NCI-H460 (cell line): ENCODE data around the gene C3. TPM values are rescaled to one million over a fixed set of nuclear protein-coding genes. Genes with fewer than 3 reads are reported as not detected.

Experiments used
- DNase-seq: peaks from one replicate; pipeline ENCODE4 v3.0.0-alpha.2; 2016; ENCODE audit warnings: low read depth; ENCODE audit errors: extremely low read depth
- total RNA-seq: library from RNA; depleted of rRNA; stranded (reverse); fragments of >200 nt; shearing (Covaris generic); gene quantifications from 2 replicates; pipeline ENCODE4 v1.2.3, GENCODE V29; 2014

The C3 gene
- total RNA-seq, 1 experiment from 2014 or later, result 3.5 TPM

DNA sequence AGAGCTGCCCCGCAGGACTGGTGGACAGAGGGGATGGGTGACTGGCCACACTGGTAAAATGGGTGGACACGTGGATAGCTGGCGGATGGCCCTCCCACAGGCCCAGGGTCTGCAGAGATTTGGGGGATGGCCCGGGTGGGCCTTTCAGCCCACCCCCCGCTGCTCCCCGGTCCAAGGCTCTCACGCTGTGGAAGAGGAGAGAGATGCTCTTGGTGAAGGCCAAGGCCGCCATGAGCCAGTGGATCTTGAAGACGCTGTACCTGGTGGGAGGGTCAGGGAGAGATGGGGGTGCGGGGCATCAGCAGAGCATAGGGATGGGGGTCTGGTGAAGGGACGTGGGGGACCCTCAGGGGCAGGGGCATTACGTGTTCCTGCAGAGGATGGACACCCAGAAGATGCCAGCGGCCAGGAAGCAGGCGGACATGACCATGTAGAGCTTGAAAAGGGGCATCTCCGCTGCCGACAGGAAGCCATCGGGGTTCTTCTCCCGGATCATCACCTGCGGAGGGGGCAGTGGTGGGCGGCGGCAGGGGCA is 12.4 kb upstream of the C3 start:
- no peak for DNase-seq

DNA sequence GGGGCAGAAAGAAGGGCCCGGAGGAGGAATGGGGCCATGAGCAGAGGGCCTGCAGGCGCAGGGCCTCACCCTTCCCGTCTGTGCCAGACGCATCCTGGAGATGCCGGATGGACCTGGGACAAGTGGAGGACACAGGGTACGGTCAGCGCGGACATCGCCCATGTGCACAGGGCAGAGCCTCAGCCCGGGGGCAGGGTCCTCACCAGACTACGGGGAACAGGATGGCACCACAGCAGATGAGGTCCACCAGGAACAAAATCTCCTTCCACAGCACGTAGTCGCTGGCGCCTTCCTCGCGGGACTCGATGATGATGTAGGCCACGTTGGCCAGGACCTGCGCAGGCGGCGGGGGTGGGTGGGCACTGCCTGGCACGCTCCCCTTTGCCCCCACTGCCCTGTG is 11.4 kb upstream of the C3 start:
- no peak for DNase-seq

DNA sequence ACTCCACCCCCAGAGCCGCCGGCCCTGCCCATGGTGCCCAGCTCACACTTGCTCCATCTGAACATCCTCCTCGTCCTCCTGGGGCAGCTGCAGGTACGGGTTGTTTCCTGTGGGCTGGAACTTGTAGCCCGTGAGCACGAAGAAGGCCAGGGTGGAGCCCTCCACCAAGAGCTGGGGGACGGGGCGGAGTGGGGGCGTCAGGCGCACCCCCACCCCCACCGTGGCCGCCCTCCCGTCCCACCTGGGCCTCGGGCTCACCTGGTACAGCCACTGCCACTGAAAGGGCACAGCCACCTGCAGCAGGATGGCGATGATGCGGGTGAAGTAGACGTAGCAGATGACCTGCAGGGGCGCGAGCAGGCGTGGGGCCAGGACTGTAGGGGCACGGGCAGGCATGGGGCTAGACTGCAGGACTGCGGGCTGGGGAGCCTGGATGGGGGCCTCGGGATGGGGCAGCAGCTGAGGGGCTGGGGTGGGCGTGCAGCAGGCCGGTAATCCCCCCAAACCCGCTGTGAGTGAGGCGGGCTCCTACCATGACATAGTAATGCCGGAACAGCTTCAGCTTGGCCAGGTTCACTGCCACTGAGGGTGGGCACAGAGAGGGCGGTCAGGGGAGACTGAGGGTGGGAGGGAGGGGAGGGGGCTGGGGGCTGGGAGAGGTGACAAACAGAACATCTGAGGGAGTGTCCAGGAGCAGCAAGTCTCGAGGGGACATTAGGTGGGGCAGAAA is 10.7 kb upstream of the C3 start:
- DNase-seq, result no peak

DNA sequence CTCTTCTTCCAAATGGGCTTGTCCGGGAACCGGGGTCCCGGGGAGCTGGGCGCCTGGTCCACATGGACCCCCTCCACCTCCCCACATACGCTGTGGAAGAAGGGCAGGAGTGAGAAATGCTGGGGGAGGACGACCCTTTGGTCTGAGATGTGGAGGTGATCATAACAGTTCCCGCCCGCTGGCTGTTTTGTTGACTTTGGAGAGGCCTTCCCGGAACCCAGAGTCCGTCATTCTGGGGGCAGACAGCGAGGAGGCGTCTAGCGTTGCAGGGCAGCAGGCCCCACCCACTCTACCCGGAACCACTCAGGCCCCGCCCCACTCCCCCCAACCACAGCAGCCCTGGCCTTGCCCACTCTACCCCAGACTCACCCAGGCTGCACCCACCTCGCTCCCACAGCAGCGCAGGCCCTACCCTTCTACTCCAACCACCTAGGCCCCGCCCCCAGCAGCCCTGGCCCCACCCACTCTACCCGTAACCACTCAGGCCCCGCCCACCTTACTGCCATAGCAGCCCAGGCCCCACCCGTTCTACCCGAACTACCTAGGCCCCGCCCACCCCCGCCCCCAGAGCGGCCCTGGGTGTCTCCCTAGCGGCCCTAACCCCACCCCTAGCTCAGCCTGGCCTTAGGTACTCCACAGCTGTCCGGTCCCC is 9.8 kb upstream of the C3 start:
- DNase-seq, result no peak

DNA sequence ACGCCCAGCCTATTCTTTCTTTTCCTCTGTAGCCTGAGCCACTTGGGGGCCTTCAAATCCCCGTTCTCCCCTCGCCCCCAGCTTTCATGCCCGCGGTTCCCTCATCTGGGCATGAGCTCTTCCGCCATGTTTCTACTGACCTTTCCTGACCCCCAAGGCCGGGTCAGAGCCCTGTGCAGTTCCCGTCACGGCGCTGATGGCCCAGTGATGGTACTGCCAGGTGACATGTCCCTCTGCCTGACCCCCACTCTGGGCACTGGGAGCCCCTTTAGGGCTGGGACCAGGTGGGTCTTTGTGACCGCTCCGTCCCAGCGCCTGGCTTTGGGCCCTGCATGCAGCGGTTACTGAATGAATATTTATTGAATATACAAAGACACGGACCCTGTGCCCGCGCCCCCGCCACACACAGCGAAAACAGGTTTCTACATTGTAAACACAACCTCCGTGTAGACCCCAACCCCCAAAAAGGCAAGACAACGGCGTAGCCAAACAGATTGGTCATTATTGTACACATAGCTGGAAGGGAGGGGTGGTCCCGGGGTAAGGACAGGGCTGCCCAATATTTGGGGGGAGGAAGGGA is 9.2 kb upstream of the C3 start:
- no peak for DNase-seq

DNA sequence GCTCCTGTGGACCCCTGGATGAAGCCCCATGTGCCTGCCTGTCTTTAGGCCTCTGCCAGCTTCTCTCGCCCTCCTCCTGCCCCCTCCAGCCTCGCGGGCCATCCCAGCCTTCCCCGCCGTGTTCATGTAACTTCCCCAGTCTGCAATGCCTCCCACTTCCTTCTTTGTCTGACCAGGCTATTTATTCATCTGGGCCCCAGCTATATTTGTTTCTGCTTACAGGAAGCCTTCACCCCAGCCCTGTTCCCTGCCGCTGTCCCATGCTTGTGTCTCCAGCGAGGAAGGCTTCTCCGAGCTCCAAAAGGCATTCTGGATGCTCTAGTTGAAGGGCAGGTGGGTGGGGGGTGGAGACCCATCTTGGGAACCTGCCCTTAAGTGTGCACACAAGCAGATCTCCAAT is 7.9 kb upstream of the C3 start:
- DNase-seq, result no peak

DNA sequence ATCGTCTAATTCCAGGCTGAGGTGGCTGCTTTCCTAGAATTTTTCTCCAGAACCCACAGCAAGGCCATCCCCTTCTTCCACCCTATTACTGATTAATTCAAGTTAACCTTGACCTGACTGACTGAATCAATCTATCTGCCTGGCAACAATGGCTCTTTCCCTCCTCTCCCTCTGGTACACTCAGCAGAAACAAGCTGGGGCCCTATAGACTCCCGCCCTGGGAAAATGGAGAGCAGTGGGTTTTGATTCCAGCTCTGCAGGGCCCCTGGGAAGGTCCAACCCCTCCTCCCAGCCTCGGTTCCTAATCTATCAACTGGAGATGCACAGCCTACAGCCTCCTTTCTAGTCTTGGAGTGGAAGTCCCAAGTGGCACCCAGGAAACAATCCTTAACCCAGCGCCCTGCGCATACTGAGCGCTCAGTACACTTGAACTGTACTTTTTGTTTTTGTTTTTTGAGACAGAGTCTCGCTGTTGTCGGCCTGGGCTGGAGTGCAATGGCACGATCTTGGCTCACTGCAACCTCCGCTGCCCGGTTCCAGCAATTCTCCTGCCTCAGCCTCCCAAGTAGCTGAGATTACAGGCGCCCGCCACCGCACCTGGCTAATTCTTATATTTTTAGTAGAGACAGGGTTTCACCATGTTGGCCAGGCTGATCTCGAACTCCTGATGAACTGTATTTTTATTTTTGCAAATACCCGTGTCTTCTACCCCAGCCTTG is 5.2 kb upstream of the C3 start:
- DNase-seq, result no peak

DNA sequence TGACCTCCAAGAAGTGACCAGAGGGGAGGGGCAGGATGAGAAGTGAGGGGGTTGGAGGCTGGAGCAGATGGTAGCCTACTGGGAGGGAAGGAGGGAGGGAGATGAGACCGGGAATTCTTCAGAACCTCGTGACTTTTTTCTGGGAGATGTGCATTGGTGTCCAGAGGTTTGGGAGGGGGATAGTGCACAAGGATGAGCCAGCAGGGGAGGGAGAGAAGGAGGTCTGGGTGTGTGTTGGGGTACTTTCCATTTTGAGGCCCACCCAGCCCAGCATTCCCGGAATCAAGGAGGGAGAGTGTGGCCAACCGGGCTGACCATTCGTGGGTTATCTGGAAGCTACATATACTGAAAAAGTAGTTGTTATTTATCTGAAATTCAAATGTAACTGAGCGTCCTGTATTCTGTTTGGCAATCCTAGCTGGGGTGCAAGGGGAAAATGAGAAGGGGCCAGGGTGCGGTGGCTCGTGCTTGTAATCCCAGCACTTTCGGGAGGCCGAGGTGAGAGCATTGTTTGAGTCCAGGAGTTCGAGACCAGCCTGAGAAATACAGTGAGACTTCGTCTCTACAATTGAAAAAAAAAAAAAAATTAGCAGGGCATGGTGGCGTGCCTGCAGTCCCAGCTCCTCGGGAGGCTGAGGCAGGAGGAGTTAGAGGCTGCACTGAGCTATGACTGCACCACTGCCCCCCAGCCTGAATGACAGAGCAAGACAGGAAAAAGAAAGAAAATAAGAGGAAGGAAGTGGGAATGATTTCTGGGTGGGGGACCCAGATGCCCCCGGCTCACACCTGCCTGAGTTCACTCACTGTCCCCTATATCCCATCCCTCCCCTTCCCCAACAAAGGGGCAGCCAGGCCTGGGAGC is 4.4 kb upstream of the C3 start:
- DNase-seq, result no peak

DNA sequence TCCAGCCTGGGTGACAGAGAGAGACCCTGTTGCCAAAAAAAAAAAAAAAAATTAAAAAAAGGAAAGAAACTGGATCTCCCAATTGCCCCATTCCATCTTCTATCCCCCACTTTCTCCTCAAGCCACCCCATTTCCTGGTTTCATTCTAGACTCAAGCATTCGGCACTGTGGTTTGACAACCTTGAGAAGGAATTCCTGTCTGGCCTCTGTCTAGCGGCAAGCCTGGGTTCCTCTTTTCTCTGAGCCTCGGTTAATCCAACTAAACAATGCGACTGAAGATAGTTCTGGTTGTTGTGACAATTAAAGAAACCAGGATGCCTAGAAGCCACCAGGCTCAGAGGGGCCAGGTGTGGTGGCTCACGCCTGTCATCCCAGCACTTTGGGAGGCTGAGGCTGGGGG is 3.3 kb upstream of the C3 start:
- no peak for DNase-seq

DNA sequence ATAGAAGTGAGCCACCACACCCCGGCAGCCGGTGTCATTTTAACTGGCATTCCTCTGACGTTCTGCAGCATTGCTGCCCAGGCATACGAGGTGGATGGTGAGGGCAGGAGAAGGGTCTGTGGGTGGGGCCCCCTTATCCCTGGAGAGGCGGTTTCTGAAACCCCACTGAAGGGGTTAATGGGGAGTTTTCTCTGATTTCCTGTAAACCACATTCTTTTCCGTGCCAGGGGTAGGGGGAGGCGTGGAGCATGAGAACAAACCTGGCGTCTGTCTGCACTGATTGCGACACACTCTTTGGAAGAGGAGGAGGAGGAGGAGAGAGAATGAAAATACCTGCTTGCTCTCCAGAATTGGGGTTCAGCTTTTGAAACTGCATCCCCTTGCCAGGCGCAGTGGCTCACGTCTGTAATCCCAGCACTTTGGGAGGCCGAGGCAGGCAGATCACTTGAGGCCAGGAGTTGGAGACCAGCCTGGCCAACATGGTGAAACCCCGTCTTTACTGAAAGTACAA is 2.7 kb upstream of the C3 start:
- no peak for DNase-seq

DNA sequence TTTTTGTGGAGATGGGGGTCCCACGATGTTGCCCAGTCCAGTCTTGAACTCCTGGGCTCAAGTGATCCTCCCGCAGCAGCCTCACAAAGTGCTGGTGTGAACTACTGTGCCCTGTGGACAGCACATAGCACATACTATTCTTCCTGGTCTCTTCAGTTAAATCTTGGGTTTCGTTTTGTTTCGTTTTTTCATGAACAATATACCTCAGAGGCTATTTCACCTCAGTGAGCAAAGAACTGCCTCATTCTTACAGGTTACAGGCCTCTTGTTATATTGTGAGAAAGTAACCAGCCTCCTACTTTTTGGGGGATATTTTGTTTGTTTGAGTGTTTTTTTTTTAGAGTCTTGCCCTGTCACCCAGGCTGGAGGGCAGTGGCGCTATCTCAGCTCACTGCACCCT is 1.3 kb upstream of the C3 start:
- no peak for DNase-seq

DNA sequence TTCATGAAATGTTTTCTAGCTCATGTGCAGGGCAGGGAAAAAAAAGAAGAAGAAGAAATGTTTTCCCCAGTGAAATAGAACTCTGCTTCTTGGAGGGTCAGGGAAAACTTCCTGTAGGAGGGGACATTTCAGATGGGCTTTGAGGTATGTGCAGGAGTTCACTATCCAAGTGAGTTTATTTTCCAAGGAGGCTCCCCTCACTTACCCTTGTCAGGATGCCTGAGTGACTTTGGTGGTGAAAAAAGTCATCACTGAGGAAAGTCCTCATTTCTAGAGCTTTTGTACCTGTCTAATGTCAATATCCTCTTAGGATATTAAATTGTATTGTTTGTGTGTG is 656 bp upstream of the C3 start:
- DNase-seq, result no peak

DNA sequence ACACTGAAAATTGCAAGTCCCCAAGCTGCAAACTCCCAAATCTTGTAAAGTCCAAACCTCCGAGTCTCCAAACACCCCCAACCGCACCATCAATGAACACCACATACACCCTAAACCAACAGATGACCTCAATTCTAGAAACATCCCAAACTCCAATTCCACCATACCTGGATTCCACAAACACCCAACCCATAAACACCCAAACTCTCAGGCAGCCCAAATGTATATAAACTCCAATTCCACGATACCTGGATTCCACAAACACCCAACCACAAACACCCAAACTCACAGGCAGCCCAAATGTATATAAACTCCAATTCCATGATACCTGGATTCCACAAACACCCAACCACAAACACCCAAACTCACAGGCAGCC is 470 bp downstream of the C3 start:
- DNase-seq, result no peak

DNA sequence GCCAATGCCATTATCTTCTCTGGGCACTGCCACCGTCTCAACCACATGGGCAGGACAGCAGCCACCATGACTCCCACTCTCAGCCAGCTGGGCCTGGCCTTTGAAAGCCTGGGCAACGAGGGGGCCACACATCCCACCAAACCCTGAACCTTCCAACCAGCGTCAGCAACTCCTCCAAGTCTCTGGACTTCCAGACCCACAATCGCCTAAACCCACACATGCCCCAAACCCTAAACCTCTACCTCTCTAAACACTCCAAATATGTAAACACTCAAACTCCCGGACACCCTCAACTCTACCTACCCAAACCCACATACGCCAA is 949 bp downstream of the C3 start:
- DNase-seq, result no peak

DNA sequence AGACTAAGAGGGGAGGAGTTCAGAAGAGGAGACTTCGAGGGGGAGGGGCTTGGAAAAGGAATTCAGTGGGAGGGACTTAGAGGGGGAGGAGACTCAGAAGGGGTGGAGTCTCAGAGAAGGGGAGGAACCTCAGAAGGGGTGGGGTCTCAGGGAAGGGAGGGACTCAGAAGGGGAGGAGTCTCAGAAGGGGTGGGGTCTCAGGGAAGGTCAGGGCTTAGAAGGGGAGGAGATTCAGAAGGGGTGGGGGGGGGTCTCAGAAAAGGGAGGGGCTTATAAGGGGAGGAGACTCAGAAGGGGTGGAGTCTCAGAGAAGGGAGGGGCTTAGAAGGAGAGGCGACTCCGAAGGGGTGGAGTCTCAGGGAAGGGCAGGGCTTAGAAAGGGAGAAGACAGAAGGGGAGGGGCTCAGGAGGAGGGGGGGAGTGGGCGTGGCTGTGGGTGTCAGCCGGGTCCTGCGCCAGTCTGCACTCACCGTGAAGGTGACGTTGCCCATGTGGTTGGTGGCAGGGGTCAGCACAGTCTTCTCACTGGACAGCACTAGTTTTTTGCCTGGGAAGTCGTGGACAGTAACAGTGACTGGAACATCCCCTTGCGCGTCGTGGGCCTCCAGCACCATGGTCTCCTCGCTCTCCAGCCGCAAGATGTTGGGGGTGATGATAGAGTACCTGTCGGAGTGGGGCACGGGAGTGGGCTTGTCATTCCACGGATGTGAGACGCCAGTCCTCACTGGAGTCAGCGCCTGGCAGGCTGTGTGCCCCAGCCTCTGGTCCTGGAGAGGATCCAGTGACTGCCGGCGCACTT is 1.5 kb downstream of the C3 start:
- DNase-seq, result no peak

DNA sequence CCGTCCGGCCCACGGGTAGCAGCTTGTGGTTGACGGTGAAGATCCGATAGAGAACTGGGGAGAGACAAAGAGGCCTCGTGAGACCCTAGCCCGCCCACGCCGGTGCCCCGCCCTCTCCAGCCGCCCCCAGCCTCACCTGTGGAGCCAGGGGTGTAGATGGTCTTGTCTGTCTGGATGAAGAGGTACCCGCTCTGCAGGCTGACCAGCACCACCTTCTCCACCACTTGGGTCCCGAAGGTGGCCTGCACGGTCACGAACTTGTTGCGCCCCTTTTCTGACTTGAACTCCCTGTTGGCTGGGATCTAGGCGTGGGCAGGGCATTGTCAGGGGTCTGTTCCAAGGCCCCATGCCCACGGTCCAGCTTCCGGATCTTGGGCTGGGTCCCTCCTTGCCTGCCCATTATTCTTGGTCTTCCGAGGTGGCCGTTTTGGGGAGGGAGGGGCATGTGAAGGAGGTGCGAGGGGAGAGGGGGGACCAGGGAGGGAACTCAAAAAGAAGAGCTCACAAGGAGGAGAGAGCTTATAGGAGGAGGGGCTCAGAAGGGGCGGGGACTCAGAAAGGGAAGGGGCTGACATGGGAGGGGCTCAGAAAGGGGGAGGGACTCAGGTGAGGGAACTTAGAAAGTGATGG is 2.2 kb downstream of the C3 start:
- DNase-seq, result no peak

DNA sequence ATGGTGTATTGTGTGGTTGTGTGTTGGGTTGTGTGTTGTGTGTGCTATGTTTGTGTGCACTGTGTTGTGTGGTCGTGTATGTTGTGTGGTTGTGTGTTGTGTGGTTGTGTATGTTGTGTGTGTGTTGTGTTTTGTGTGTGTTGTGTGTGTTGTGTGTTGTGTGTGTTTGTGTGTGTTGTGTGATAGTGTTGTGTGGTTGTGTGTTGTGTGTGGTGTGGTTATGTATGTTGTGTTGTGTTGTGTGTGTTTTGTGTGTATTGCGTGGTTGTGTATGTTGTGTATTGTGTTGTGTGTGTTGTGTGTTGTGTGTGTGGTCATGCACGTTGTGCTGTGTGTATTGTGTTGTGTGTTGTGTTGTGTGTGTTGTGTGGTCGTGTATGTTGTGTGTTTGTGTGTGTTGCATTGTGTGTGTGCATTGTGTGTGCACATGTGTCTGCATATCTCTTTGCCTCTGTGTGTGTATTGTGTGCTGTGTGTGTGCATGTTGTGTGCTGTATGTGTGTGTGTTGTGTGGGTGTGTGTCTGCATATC is 2.9 kb downstream of the C3 start:
- DNase-seq, result no peak

DNA sequence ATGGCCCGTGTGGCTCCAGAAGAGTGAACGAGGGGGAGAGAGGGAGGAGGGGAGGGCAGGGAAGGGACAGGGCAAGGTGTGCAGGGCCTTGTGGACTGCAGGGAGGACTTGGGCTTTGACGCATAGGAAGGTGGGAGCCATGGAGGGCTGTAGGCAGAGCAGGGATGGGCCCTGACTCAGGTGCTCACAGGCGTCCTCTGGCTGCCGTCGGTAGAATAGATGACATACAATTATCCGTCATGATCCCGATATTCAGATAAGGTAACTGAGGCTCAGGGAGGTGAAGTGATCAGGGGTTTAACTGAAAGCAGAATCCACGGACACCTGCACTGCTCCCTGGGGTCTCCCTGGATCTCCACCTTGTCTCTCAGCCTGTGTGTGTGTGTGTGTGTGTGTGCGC is 3.4 kb downstream of the C3 start:
- DNase-seq, result no peak

DNA sequence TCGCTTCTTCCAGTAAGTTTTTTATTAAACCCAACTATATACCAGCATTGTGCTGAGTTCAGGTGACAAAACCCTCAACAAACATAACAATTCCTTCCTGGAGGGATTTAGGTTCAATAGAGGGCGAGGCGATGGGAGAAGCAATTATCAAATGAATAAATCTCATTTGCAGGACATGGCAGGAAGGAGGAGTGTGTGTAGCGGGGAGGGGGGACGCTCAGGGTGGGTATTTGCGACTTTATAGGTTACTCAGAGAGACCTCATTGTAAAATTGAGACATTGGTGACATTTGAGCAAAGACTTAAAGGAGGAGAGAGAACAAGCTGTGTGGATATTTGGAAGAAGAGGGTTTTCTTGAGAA is 3.9 kb downstream of the C3 start:
- DNase-seq, result no peak
